Embryonic facial prominence (tissue), 1 donor: ENCODE measurements around the gene IFT22.
"Not testable (repeated sequence)": the region's sequence is repeated elsewhere in the genome, so short reads cannot be mapped to it uniquely, and the experiment has no call there.

ENCODE experiments used
- DNase-seq: peaks from one replicate; pipeline ENCODE4 v3.0.0-alpha.2; 2016; ENCODE audit errors: extremely low spot score

Gene IFT22

GRCh38 chr7:101278461-101279292 lies 42.9 kb downstream of the IFT22 start:
- DNase-seq, result no peak

- DNase-seq, result no peak
Observed at GRCh38 chr7:101277155-101277554, 44.5 kb downstream of the IFT22 start.

DNA sequence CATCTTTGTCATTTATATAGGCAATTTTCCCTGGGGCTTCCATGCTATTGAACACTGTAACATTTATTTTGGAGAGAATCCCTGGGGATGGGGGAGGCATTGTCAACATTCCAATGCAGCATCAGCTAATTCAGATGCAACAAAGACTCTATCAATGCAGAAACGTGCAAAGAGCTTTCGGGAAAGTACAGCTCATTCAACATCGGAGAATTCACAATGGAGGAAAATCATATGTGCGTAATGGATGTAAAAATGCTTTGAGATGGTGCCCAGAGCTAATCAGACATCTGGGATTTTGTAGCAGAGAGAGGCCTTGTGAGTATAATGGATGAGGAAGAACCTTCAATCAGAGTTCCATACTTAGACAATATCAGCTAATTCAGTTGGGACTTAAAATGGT lies 48.4 kb downstream of the IFT22 start:
- DNase-seq, result no peak

DNA sequence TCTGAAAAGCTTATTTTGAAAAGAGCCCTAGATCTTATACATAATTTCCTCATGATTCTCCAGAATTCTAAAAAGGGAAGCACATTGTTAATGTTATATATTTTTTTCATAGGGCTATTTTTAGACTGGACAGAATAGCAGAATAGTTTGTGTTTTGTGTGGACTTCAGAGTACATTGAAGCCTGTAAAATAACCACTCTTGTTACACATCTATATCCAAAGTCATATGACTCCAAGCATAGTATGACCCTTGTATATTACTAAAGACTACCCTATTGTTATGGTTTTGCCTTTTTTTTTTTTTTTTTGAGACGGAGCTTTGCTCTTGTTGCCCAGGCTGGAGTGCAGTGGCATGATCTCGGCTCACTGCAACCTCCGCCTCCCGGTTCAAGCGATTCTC lies 50.6 kb downstream of the IFT22 start:
- DNase-seq, result no peak

- DNase-seq, result no peak
Observed at GRCh38 chr7:101269664-101270063, 51.9 kb downstream of the IFT22 start.

- no peak for DNase-seq
Observed at GRCh38 chr7:101265622-101266516, 55.7 kb downstream of the IFT22 start.

DNA sequence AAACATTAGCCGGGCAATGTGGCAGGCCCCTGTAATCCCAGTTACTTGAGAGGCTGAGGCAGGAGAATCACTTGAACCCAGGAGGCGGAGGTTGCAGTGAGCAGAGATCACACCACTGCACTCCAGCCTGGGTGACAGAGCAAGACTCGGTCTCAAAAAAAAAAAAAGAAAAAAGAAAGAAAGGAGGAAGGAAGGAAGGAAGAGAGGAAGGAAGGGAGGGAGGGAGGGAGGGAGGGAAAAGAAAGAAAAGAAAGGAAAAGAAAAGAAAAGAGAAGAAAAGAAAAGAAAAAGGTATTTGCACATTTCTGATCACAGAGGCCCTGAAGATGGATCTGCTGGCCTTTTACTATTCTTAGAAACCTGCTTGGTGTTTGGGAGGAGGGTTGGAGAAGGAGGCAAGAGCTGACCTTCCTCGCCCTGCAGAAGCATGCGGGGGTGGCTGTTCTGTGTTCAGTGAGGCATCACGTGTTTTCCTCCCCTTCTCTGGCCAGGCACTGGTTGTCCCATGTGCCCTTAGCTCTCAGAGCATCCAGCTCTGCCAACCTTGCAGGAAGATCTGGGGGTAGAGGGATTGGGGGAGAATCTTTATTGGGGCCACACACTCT lies 57.4 kb downstream of the IFT22 start:
- DNase-seq, result not testable (repeated sequence)
